SK-N-SH treated with all-trans-retinoic acid at 6 μM for 48 hours (cell line): ENCODE data around the gene DOCK9.

Source experiments
- ATAC-seq: fragments of 200-7000 bp; cut with Tn5 transposase; 3 replicates; pipeline ENCODE4 v1.9.1; 2020; ENCODE audit warnings: mild to moderate bottlenecking, moderate library complexity
- ARNTL ChIP-seq: fragments of 450-650 bp; formaldehyde crosslinking; IDR thresholded peaks from 2 replicates; pipeline ENCODE4 v1.5.0; 2020; ENCODE audit warnings: low read depth, mild to moderate bottlenecking, moderate library complexity, borderline replicate concordance
- BACH2 ChIP-seq: fragments of 250-450 bp; sonication (Bioruptor Pico); IDR thresholded peaks from 2 replicates; pipeline ENCODE4 v1.9.0; 2021; ENCODE audit warnings: mild to moderate bottlenecking, borderline replicate concordance
- CSDC2 ChIP-seq: fragments of 250-450 bp; sonication (Bioruptor Pico); IDR thresholded peaks from 2 replicates; pipeline ENCODE4 v1.5.0; 2020; ENCODE audit warnings: mild to moderate bottlenecking, moderate library complexity
- ESRRG ChIP-seq: fragments of 250-450 bp; sonication (Bioruptor Pico); IDR thresholded peaks from 2 replicates; pipeline ENCODE4 v1.6.1; 2021; ENCODE audit warnings: mild to moderate bottlenecking
- GLIS3 ChIP-seq: fragments of 250-450 bp; sonication (Bioruptor Pico); IDR thresholded peaks from 2 replicates; pipeline ENCODE4 v1.5.0; 2020; ENCODE audit warnings: mild to moderate bottlenecking, moderate library complexity
- ISL1 ChIP-seq: fragments of 250-450 bp; sonication (Bioruptor Pico); IDR thresholded peaks from 2 replicates; pipeline ENCODE4 v2.1.2; 2022; ENCODE audit warnings: mild to moderate bottlenecking, moderate library complexity
- OSR1 ChIP-seq: fragments of 250-450 bp; sonication (Bioruptor Pico); IDR thresholded peaks from 2 replicates; pipeline ENCODE4 v1.8.0; 2022; ENCODE audit warnings: moderate library complexity, mild to moderate bottlenecking, inconsistent platforms
- PATZ1 ChIP-seq: fragments of 250-450 bp; sonication (Bioruptor Pico); IDR thresholded peaks from 2 replicates; pipeline ENCODE4 v1.8.0; 2020; ENCODE audit warnings: mild to moderate bottlenecking, moderate library complexity, borderline replicate concordance
- POU6F1 ChIP-seq: fragments of 250-450 bp; sonication (Bioruptor Pico); IDR thresholded peaks from 2 replicates; pipeline ENCODE4 v1.8.0; 2021; ENCODE audit warnings: low read depth, mild to moderate bottlenecking, moderate library complexity, borderline replicate concordance
- PPARA ChIP-seq: fragments of 250-450 bp; sonication (Bioruptor Pico); IDR thresholded peaks from 2 replicates; pipeline ENCODE4 v1.5.0; 2020; ENCODE audit warnings: mild to moderate bottlenecking, borderline replicate concordance
- RARB ChIP-seq: fragments of 250-450 bp; sonication (Bioruptor Pico); IDR thresholded peaks from 2 replicates; pipeline ENCODE4 v1.8.0; 2021; ENCODE audit warnings: mild to moderate bottlenecking, moderate library complexity
- SNAI2 ChIP-seq: fragments of 250-450 bp; sonication (Bioruptor Pico); IDR thresholded peaks from 2 replicates; pipeline ENCODE4 v1.5.0; 2020; ENCODE audit warnings: mild to moderate bottlenecking, moderate library complexity
- TCF4 ChIP-seq: fragments of 250-450 bp; sonication (Bioruptor Pico); IDR thresholded peaks from 2 replicates; pipeline ENCODE4 v1.8.0; 2021; ENCODE audit warnings: mild to moderate bottlenecking, moderate library complexity, borderline replicate concordance
- TOX ChIP-seq: fragments of 250-450 bp; sonication (Bioruptor Pico); IDR thresholded peaks from 2 replicates; pipeline ENCODE4 v1.8.0; 2021; ENCODE audit warnings: mild to moderate bottlenecking, moderate library complexity, borderline replicate concordance
- TSHZ2 ChIP-seq: fragments of 250-450 bp; sonication (Bioruptor Pico); IDR thresholded peaks from 2 replicates; pipeline ENCODE4 v1.5.0; 2020; ENCODE audit warnings: mild to moderate bottlenecking, moderate library complexity
- ZC3H10 ChIP-seq: fragments of 250-450 bp; sonication (Bioruptor Pico); IDR thresholded peaks from 2 replicates; pipeline ENCODE4 v1.5.1; 2021; ENCODE audit warnings: mild to moderate bottlenecking, moderate library complexity
- ZFP3 ChIP-seq: fragments of 250-450 bp; sonication (Bioruptor Pico); IDR thresholded peaks from 2 replicates; pipeline ENCODE4 v1.5.0; 2020; ENCODE audit warnings: mild to moderate bottlenecking, moderate library complexity
- ZFP30 ChIP-seq: fragments of 450-650 bp; formaldehyde crosslinking; IDR thresholded peaks from 2 replicates; pipeline ENCODE4 v1.5.0; 2022; ENCODE audit warnings: mild to moderate bottlenecking, moderate library complexity
- ZNF565 ChIP-seq: fragments of 450-650 bp; formaldehyde crosslinking; conservative IDR thresholded peaks from 2 replicates; pipeline ENCODE4 v1.5.0; 2020; ENCODE audit warnings: low read depth, mild to moderate bottlenecking, moderate library complexity
- TF ChIP-seq, protein P1 (sequence below): fragments of 250-450 bp; sonication (Bioruptor Pico); IDR thresholded peaks from 2 replicates; pipeline ENCODE4 v1.5.1; 2020; ENCODE audit warnings: low read depth, mild to moderate bottlenecking, moderate library complexity
- TF ChIP-seq, protein P2 (sequence below): fragments of 250-450 bp; sonication (Bioruptor Pico); IDR thresholded peaks from 2 replicates; pipeline ENCODE4 v1.5.1; 2021; ENCODE audit warnings: mild to moderate bottlenecking, moderate library complexity

The DOCK9 gene

GRCh38 chr13:98778749-98779148 is 199.1 kb downstream of the DOCK9 start:
- TF ChIP-seq BACH2 (CRISPR knock-in tag) (no peak), ZC3H10 (no peak), CSDC2 (CRISPR knock-in tag) (no peak), PPARA (CRISPR knock-in tag) (no peak), ZFP30 (CRISPR knock-in tag) (no peak), OSR1 (CRISPR knock-in tag) (no peak)
- TF ChIP-seq, protein P1, sequence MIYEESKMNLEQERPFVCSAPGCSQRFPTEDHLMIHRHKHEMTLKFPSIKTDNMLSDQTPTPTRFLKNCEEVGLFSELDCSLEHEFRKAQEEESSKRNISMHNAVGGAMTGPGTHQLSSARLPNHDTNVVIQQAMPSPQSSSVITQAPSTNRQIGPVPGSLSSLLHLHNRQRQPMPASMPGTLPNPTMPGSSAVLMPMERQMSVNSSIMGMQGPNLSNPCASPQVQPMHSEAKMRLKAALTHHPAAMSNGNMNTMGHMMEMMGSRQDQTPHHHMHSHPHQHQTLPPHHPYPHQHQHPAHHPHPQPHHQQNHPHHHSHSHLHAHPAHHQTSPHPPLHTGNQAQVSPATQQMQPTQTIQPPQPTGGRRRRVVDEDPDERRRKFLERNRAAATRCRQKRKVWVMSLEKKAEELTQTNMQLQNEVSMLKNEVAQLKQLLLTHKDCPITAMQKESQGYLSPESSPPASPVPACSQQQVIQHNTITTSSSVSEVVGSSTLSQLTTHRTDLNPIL (CRISPR knock-in tag), result no peak
- no peak for ATAC-seq

- ATAC-seq, result no peak
- TF ChIP-seq PPARA (CRISPR knock-in tag) (no peak), SNAI2 (no peak), POU6F1 (CRISPR knock-in tag) (no peak), PATZ1 (CRISPR knock-in tag) (no peak), TOX (CRISPR knock-in tag) (no peak), ISL1 (CRISPR knock-in tag) (no peak), ESRRG (CRISPR knock-in tag) (no peak), ZNF565 (CRISPR knock-in tag) (no peak)
These were observed 201.2 kb downstream of the DOCK9 start for GRCh38 chr13:98776644-98777043.

DNA sequence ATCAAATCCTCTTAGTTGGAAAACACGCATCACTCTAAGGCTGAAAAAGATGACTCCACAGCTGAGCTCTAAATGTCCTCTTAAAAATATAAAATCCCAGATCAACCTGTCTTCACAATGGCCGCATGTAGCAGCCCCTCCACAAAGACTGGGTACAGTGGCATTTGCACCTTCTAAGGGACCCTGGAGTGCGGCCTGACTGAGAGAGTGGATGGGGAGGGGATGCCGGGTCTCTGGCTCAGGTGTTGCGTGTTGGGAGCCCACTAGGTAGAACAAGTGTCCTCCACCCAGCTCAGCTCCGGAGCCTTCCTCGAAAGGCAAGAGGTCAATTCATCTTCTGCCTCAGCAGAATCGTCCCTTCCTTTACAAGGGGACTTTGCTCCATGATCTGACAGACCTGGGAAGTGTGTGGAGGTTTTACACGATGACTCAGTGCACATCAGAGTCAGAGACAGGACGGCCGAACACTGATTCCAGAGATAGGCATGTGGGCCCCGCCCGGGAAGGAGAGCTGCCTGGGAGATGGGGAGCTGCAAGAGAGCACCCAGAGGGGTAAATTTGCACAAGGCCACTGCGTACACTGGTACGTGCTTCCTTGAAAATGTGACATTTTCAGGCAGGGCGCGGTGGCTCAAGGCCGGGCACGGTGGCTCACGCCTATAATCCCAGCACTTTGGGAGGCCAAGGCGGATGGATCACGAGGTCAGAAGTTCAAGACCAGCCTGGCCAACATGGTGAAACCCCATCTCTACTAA is 201.8 kb downstream of the DOCK9 start:
- peak; percentile 94 for ATAC-seq
- TF ChIP-seq ZFP3 (CRISPR knock-in tag), result no peak
- TF ChIP-seq PATZ1 (CRISPR knock-in tag), result no peak
- TF ChIP-seq GLIS3 (CRISPR knock-in tag), result no peak
- no peak for TF ChIP-seq OSR1 (CRISPR knock-in tag)
- TF ChIP-seq SNAI2, result no peak
- no peak for TF ChIP-seq ESRRG (CRISPR knock-in tag)
- TF ChIP-seq TCF4 (CRISPR knock-in tag), result no peak
- no peak for TF ChIP-seq PPARA (CRISPR knock-in tag)
- no peak for TF ChIP-seq ZC3H10
- no peak for TF ChIP-seq TSHZ2 (CRISPR knock-in tag)

- TF ChIP-seq, protein P1 (CRISPR knock-in tag), result no peak
- TF ChIP-seq ZC3H10 (no peak), BACH2 (CRISPR knock-in tag) (no peak), ESRRG (CRISPR knock-in tag) (no peak), RARB (CRISPR knock-in tag) (no peak), OSR1 (CRISPR knock-in tag) (no peak), TCF4 (CRISPR knock-in tag) (no peak), TOX (CRISPR knock-in tag) (no peak), ZNF565 (CRISPR knock-in tag) (no peak), ARNTL (CRISPR knock-in tag) (no peak), CSDC2 (CRISPR knock-in tag) (no peak), ZFP3 (CRISPR knock-in tag) (no peak)
- TF ChIP-seq, protein P2, sequence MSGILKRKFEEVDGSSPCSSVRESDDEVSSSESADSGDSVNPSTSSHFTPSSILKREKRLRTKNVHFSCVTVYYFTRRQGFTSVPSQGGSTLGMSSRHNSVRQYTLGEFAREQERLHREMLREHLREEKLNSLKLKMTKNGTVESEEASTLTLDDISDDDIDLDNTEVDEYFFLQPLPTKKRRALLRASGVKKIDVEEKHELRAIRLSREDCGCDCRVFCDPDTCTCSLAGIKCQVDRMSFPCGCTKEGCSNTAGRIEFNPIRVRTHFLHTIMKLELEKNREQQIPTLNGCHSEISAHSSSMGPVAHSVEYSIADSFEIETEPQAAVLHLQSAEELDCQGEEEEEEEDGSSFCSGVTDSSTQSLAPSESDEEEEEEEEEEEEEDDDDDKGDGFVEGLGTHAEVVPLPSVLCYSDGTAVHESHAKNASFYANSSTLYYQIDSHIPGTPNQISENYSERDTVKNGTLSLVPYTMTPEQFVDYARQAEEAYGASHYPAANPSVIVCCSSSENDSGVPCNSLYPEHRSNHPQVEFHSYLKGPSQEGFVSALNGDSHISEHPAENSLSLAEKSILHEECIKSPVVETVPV, result no peak
- ATAC-seq, result no peak
These were observed 202.5 kb downstream of the DOCK9 start for GRCh38 chr13:98775386-98775785.
